GM13977 (cell line): ENCODE measurements around the gene MEFV.

Experiments used
- DNase-seq: peaks from one replicate; pipeline ENCODE4 v3.0.0; 2012; ENCODE audit warnings: low spot score
- CTCF ChIP-seq: IDR thresholded peaks from 2 replicates; pipeline ENCODE4 v1.5.1; 2012; ENCODE audit warnings: mild to moderate bottlenecking, control low read depth; ENCODE audit not compliant: insufficient read depth; ENCODE audit errors: extremely low read depth, missing control alignments
- in situ Hi-C: fragments of 300-500 bp; cut with MboI; formaldehyde crosslinking; loops from one replicate; pipeline ENCODE4 v1.12.0; 2022; ENCODE audit warnings: low sequenced_read_pairs, low pct_unique_long_range_greater_than_20kb, mixed read lengths, inconsistent platforms; ENCODE audit not compliant: unreplicated experiment

The MEFV gene

GRCh38 chr16:3192476-3193019 is 63.9 kb downstream of the MEFV start:
- no peak for TF ChIP-seq CTCF
- DNase-seq = no peak
- in situ Hi-C loops = no loop called here
